Transverse colon (tissue), 4 donors: ENCODE results near the gene CASP8. TPM values are rescaled to one million over a fixed set of nuclear protein-coding genes. Genes with fewer than 3 reads are reported as not detected.
A peak's percentile ranks its signal among the peaks of the same experiment; 100 is the strongest.

Experiments used
- DNase-seq: peaks from one replicate; pipeline ENCODE4 v3.0.0-alpha.2; 2019
- H3K27ac ChIP-seq, 4 donors: fragments of 200-600 bp; sonication (generic); 2 replicates each; pipeline ENCODE4 v1.5.1; 2016 to 2018; ENCODE audit warnings: inconsistent platforms in 4 of 4
- H3K27me3 ChIP-seq: fragments of 200-600 bp; sonication (generic); 2 replicates; pipeline ENCODE4 v1.5.1; 2017; ENCODE audit warnings: inconsistent platforms
- H3K36me3 ChIP-seq, 4 donors: fragments of 200-600 bp; sonication (generic); 2 replicates each; pipeline ENCODE4 v1.5.1; 2017 to 2019; ENCODE audit warnings: inconsistent platforms in 4 of 4
- H3K4me1 ChIP-seq, 4 donors: fragments of 200-600 bp; sonication (generic); 2 replicates each; pipeline ENCODE4 v1.5.1; 2017 to 2020; ENCODE audit warnings: inconsistent platforms in 4 of 4
- H3K4me3 ChIP-seq, 4 donors: fragments of 200-600 bp; sonication (generic); 1 replicate in 1 of 4; 2 replicates in 3 of 4; pipeline versions ENCODE4 v1.5.1 to v1.6.1; 2017 to 2019; ENCODE audit warnings: inconsistent platforms in 4 of 4
- H3K9me3 ChIP-seq, 2 donors: fragments of 200-600 bp; sonication (generic); 2 replicates each; pipeline ENCODE4 v1.5.1; 2017 to 2019; ENCODE audit warnings: inconsistent platforms in 2 of 2
- EP300 ChIP-seq: sonication (generic); formaldehyde crosslinking; IDR thresholded peaks from one replicate; pipeline ENCODE4 v1.6.1; 2017; ENCODE audit warnings: antibody characterized with exemption, low read depth
- POLR2A ChIP-seq: fragments of 450-650 bp; IDR thresholded peaks from one replicate; pipeline ENCODE4 v1.6.1; 2016; ENCODE audit warnings: antibody characterized with exemption, mild to moderate bottlenecking, moderate library complexity
- POLR2AphosphoS5 ChIP-seq, 3 donors: sonication (generic); formaldehyde crosslinking; IDR thresholded peaks; one replicate each; pipeline ENCODE4 v1.6.1; 2016; ENCODE audit warnings: antibody characterized with exemption in 3 of 3
- WGBS, 2 donors: methylation state at CpG; one replicate each; pipeline ENCODE4 v1.1.5; 2018; ENCODE audit warnings: low coverage in 1 of 2; 5-methylcytosine and 5-hydroxymethylcytosine counted together
- in situ Hi-C, 4 donors: fragments of 200-750 bp; cut with MboI; loops; one replicate each; pipeline versions ENCODE4 v1.15.0 to v1.15.1; 2017; ENCODE audit warnings: low sequenced_read_pairs in 3 of 4, low pct_ligation_motif_present in 1 of 4, low pct_unique_long_range_greater_than_20kb in 1 of 4
- intact Hi-C: fragments of 100-400 bp; cut with DNase I; formaldehyde crosslinking; loops from one replicate; pipeline ENCODE4 v1.15.1; 2023; ENCODE audit warnings: low total_unique reads
- total RNA-seq, 4 donors: library from RNA; depleted of rRNA; stranded (reverse); fragments of >200 nt; gene quantifications; one replicate each; pipeline ENCODE4 v1.1.0, GENCODE V29; 2016
- TF ChIP-seq, protein P1 (sequence below), 5 experiments: fragments of 200-600 bp in 3 of 5; fragments of 450-650 bp in 2 of 5; sonication (generic) in 3 of 5; IDR thresholded peaks; 1 replicate in 2 of 5; 2 replicates in 3 of 5; pipeline ENCODE4 v1.5.1; 2016 to 2017; ENCODE audit warnings: antibody characterized with exemption in 5 of 5, inconsistent platforms in 3 of 5, mild to moderate bottlenecking in 2 of 5, moderate library complexity in 1 of 5

The CASP8 gene
- total RNA-seq, 4 donors from 2014 or later, result 27.6 to 55.7 (median 40.5) TPM

DNA sequence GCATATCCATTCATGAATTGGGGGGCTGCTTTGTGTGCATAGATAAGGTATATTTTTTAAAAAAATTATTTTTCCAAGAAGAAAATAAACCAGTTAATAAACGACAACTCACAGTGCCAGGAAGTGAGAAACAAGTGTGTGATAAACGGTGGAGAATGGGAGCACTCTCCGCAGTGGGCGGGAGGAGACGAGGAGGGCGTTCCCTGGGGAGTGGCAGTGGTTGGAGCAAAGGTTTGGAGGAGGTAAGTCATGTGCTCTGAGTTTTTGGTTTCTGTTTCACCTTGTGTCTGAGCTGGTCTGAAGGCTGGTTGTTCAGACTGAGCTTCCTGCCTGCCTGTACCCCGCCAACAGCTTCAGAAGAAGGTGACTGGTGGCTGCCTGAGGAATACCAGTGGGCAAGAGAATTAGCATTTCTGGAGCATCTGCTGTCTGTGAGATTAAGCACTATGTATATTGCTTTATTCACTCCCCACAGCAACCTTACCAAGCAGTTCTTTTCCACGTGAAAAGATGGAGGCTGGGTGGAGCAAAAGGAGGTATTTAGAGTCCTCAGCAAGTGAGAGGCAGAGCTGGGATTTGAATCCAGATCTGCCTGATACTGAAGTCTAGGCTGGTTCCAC, 27.0 kb upstream of the CASP8 start:
- DNase-seq, result peak; percentile 92
- in situ Hi-C loops, result loop anchor here in 3 of 4 donors (10.0 to 25.0 kb wide), 3 partner anchors 49 to 131 kb away; partner anchors contain the start of genes FLACC1 (in 2 of the 3) and CASP10 (in 1 of the 3)
- TF ChIP-seq POLR2A (peak; percentile 88), POLR2AphosphoS5 (IDR thresholded peaks at IDR 0.05) (peak; percentile 80 to 92 (median 83)), EP300 (no peak)
- TF ChIP-seq, protein P1, sequence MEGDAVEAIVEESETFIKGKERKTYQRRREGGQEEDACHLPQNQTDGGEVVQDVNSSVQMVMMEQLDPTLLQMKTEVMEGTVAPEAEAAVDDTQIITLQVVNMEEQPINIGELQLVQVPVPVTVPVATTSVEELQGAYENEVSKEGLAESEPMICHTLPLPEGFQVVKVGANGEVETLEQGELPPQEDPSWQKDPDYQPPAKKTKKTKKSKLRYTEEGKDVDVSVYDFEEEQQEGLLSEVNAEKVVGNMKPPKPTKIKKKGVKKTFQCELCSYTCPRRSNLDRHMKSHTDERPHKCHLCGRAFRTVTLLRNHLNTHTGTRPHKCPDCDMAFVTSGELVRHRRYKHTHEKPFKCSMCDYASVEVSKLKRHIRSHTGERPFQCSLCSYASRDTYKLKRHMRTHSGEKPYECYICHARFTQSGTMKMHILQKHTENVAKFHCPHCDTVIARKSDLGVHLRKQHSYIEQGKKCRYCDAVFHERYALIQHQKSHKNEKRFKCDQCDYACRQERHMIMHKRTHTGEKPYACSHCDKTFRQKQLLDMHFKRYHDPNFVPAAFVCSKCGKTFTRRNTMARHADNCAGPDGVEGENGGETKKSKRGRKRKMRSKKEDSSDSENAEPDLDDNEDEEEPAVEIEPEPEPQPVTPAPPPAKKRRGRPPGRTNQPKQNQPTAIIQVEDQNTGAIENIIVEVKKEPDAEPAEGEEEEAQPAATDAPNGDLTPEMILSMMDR (IDR thresholded peaks at IDR 0.05), result peak in 1 of 5 experiments; percentile 28
- no peaks in the 10 kb centered on the region for H3K36me3 ChIP-seq
- H3K27ac ChIP-seq, result peak overlapping the region; percentile 84 to 90 (median 86)
- H3K4me3 ChIP-seq, result peak overlapping the region; percentile 26 to 54 (median 40)
- H3K9me3 ChIP-seq, result no peaks in the 10 kb centered on the region
- H3K27me3 ChIP-seq, result no peaks in the 10 kb centered on the region
- intact Hi-C loops, result no loop called here
- 0 to 13% methylated on average over 1 to 8 of the region's 8 CpGs for WGBS, 2 donors
- H3K4me1 ChIP-seq, result peaks cover 6 to 50% (median 37%) of the 10 kb centered on the region in 4 donors

DNA sequence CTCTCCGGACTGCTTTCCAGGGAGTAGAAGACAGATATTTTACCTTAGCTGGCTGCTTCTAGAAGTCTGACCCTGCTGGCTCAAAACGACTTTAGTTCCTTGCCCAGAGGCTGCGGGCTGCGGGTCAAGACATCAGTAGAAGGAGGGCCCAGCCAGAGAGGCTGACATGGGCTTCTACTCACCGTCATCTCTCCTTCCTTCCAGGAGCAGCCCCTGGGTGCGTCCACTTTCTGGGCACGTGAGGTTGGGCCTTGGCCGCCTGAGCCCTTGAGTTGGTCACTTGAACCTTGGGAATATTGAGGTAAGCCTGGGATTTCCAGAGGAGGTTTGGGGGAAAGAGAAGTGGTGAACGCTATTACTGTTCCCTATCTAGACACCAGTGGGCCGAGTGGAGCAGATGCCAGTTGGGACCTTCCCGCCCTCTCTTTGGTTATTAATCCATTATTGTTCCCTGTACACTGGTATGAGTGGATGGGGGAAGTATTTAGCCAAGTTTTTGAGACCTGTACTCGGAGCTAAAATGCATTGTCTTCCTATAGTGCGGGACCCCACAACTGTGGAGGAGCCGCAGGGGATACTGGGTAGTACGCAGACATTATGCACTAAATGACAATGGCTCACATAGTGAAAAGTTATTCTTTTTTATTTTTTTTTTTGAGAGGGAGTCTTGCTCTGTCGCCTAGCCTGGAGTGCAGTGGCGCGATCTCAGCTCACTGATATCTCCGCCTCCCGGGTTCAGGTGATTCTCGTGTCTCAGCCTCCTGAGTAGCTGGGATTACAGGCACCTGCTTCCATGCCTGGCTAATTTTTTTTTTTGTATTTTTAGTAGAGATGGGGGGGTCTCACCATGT, 26.3 kb upstream of the CASP8 start:
- WGBS, 2 donors, result 41 to 57% methylated on average over 6 to 21 of the region's 21 CpGs
- no peaks in the 10 kb centered on the region for H3K27me3 ChIP-seq
- in situ Hi-C loops, result loop anchor here in 3 of 4 donors (10.0 to 25.0 kb wide), 3 partner anchors 49 to 131 kb away; partner anchors contain the start of genes FLACC1 (in 2 of the 3) and CASP10 (in 1 of the 3)
- intact Hi-C loops, result no loop called here
- no peaks in the 10 kb centered on the region for H3K36me3 ChIP-seq
- H3K27ac ChIP-seq, result peak overlapping the region; percentile 84 to 90 (median 86)
- H3K4me1 ChIP-seq, result peaks cover 6 to 42% (median 33%) of the 10 kb centered on the region in 4 donors
- no peaks in the 10 kb centered on the region for H3K9me3 ChIP-seq
- DNase-seq, result peak; percentile 40
- TF ChIP-seq POLR2A, result no peak
- TF ChIP-seq, protein P1 (IDR thresholded peaks at IDR 0.05), result no peak
- no peak for TF ChIP-seq EP300
- no peak for TF ChIP-seq POLR2AphosphoS5 (IDR thresholded peaks at IDR 0.05)
- H3K4me3 ChIP-seq, result peak overlapping the region; percentile 26 to 54 (median 40)

DNA sequence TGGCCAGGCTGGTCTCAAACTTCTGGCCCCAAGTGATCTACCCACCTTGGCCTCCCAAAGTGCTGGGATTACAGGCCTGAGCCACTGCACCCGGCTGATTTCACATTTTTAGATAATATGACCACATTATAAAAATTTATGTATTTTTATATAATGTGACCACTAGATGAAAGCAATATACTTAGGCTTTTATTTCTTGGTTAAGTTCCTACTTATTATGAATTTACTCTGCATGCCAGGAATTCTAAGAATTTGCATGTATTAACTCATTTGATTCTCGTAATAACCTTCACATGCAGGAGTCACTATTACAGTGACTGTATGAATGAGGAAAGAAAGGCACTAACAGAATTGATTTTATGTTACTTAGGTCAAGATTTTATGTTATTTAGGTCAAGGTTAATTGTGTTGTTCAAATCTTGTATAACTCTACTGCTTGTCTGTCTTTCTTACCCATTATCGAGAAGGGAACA, 25.6 kb upstream of the CASP8 start:
- Histone ChIP-seq H3K4me3 (peak overlapping the region in 3 of 4 donors; percentile 1 to 54 (median 40)), H3K9me3 (no peaks in the 10 kb centered on the region), H3K36me3 (no peaks in the 10 kb centered on the region), H3K27ac (peak overlapping the region; percentile 84 to 90 (median 86)), H3K27me3 (no peaks in the 10 kb centered on the region), H3K4me1 (peaks cover 6 to 44% (median 32%) of the 10 kb centered on the region in 4 donors)
- in situ Hi-C loops (loop anchor here in 3 of 4 donors (10.0 to 25.0 kb wide), 3 partner anchors 50 to 130 kb away; partner anchors contain the start of genes FLACC1 (in 2 of the 3) and CASP10 (in 1 of the 3)), intact Hi-C loops (no loop called here)
- DNase-seq, result no peak
- TF ChIP-seq, protein P1 (IDR thresholded peaks at IDR 0.05), result no peak
- TF ChIP-seq POLR2A (no peak), EP300 (no peak), POLR2AphosphoS5 (IDR thresholded peaks at IDR 0.05) (no peak)
- 38 to 47% methylated on average over 3 of the region's 3 CpGs for WGBS, 2 donors
